Gastrocnemius medialis (tissue), 4 donors: ENCODE results near the gene ATF6.

Experiments used
- CTCF ChIP-seq, 5 experiments: fragments of 450-650 bp in 3 of 5; fragments of 200-600 bp in 2 of 5; sonication (generic) in 2 of 5; IDR thresholded peaks in 4 of 5; conservative IDR thresholded peaks in 1 of 5; 1 replicate in 4 of 5; 2 replicates in 1 of 5; pipeline ENCODE4 v1.5.1; 2016 to 2019; ENCODE audit warnings: antibody characterized with exemption in 5 of 5, mild to moderate bottlenecking in 3 of 5, moderate library complexity in 3 of 5
- POLR2A ChIP-seq, 2 donors: fragments of 450-650 bp; IDR thresholded peaks; one replicate each; pipeline ENCODE4 v1.6.1; 2017; ENCODE audit warnings: antibody characterized with exemption in 2 of 2, mild to moderate bottlenecking in 2 of 2, moderate library complexity in 2 of 2

GRCh38 chr1:161887730-161888287 is 121.7 kb downstream of the ATF6 start:
- TF ChIP-seq CTCF (IDR thresholded peaks at IDR 0.05 in 4 of 5, conservative IDR thresholded peaks at IDR 0.05 in 1 of 5) (no peak), POLR2A (IDR thresholded peaks at IDR 0.05) (no peak)
